BE2C (cell line): ENCODE measurements around the gene SLC35B2. TPM values are rescaled to one million over a fixed set of nuclear protein-coding genes. Genes with fewer than 3 reads are reported as not detected.
A peak's percentile ranks its signal among the peaks of the same experiment; 100 is the strongest.

Experiments
- DNase-seq: peaks from one replicate; pipeline ENCODE4 v3.0.0-alpha.2; 2020
- H3K27me3 ChIP-seq: fragments of 250-450 bp; sonication (Bioruptor Pico); 2 replicates; pipeline ENCODE4 v1.5.1; 2020; ENCODE audit warnings: mild to moderate bottlenecking
- H3K36me3 ChIP-seq: fragments of 250-450 bp; sonication (Bioruptor Pico); 2 replicates; pipeline ENCODE4 v1.5.1; 2020; ENCODE audit warnings: mild to moderate bottlenecking
- H3K4me1 ChIP-seq: fragments of 250-450 bp; sonication (Bioruptor Pico); 2 replicates; pipeline ENCODE4 v1.5.1; 2020
- H3K4me3 ChIP-seq: 2 replicates; pipeline ENCODE4 v1.5.1; 2011; ENCODE audit warnings: low read depth, low read length
- H3K9me3 ChIP-seq: fragments of 250-450 bp; sonication (Bioruptor Pico); 2 replicates; pipeline ENCODE4 v1.5.1; 2020
- CTCF ChIP-seq: IDR thresholded peaks from 2 replicates; pipeline ENCODE4 v1.5.1; 2012; ENCODE audit warnings: mild to moderate bottlenecking, low read depth, low read length
- polyA plus RNA-seq: library from polyadenylated mRNA; unstranded; fragments of >200 nt; gene quantifications from one replicate; pipeline ENCODE4 v1.2.1, GENCODE V29; 2012; ENCODE audit warnings: low read depth, missing spikeins; ENCODE audit not compliant: insufficient read length, insufficient read depth

Gene SLC35B2
- 111 TPM for polyA plus RNA-seq

GRCh38 chr6:44257025-44257752 is at the start of gene SLC35B2:
Gene SLC35B2, minus strand, starts transcription at chr6:44257528. Its CDS starts 118 bp downstream, at chr6:44257410.
- Histone ChIP-seq H3K36me3 (peaks cover 48% of the 10 kb centered on the region), H3K4me3 (peak within 1 kb of the TSS; percentile 83), H3K9me3 (no peaks in the 10 kb centered on the region), H3K4me1 (no peaks in the 10 kb centered on the region; the same call in 1 of the 2 replicates), H3K27me3 (no peaks in the 10 kb centered on the region)
- peak; percentile 78 for DNase-seq
- peak; percentile 34 for TF ChIP-seq CTCF

- H3K36me3 ChIP-seq, result peaks cover 94% of the 10 kb centered on the region
These were observed 49.4 kb upstream of the SLC35B2 start for GRCh38 chr6:44306710-44307109.

GRCh38 chr6:44305200-44305725 is 47.9 kb upstream of the SLC35B2 start:
- H3K27me3 ChIP-seq, result no peaks in the 10 kb centered on the region
- no peak for TF ChIP-seq CTCF
- no peak for DNase-seq
- H3K9me3 ChIP-seq, result no peaks in the 10 kb centered on the region
- no peak overlapping the region for H3K4me3 ChIP-seq
- peaks cover 90% of the 10 kb centered on the region for H3K36me3 ChIP-seq
- no peaks in the 10 kb centered on the region for H3K4me1 ChIP-seq

More at GRCh38 chr6:44306710-44307109, 49.4 kb upstream of the SLC35B2 start:
- Histone ChIP-seq H3K9me3 (no peaks in the 10 kb centered on the region), H3K4me1 (no peaks in the 10 kb centered on the region), H3K27me3 (no peaks in the 10 kb centered on the region), H3K4me3 (no peak overlapping the region)
- no peak for DNase-seq
- no peak for TF ChIP-seq CTCF

GRCh38 chr6:44304282-44305199 is 47.2 kb upstream of the SLC35B2 start:
- DNase-seq, result peak; percentile 64
- H3K9me3 ChIP-seq, result no peaks in the 10 kb centered on the region
- peak; percentile 87 for TF ChIP-seq CTCF
- H3K27me3 ChIP-seq, result no peaks in the 10 kb centered on the region
- H3K4me1 ChIP-seq, result no peaks in the 10 kb centered on the region
- no peak overlapping the region for H3K4me3 ChIP-seq
- peaks cover 86% of the 10 kb centered on the region for H3K36me3 ChIP-seq

GRCh38 chr6:44303842-44304241 is 46.5 kb upstream of the SLC35B2 start:
- H3K4me1 ChIP-seq, result no peaks in the 10 kb centered on the region
- no peak for DNase-seq
- H3K4me3 ChIP-seq, result no peak overlapping the region
- peaks cover 79% of the 10 kb centered on the region for H3K36me3 ChIP-seq
- no peaks in the 10 kb centered on the region for H3K9me3 ChIP-seq
- no peak for TF ChIP-seq CTCF
- no peaks in the 10 kb centered on the region for H3K27me3 ChIP-seq
